Stimulated activated CD8-positive, alpha-beta memory T cell treated with anti-CD3 and anti-CD28 coated beads, Interleukin-12 subunit alpha, Interleukin-12 subunit beta, amount 100 ng/mL, for 24 hours (primary cell): Measurements from ENCODE around the gene GDPD2.
"Not testable (repeated sequence)": the region's sequence is repeated elsewhere in the genome, so short reads cannot be mapped to it uniquely, and the experiment has no call there.

Experiments
- DNase-seq: peaks from one replicate; pipeline ENCODE4 v3.0.0-alpha.2; 2020; ENCODE audit errors: extremely low read depth

Gene GDPD2

DNA sequence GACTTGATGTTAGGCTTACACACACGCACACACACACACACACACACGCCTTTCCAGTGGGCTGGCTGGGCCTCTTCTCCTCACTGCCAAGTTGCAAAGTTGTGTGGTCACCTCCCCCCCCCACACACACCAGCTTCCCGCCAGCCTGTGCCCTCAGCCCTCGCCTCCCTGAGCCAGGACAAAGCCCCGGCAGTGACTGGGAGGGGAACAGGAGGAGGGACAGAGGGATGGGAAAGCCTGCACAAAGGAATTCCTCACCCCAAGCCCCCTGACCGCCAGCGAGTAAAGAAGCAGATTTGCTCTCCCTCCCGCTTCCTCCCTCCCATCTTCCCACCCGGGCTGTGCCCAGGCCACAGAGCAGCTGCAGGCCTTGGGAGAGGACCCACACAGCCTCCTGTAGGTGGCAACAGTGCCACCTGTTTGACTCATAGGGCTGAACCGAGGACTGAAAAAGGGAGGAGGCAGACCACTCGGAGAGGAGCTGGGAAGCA, at the start of gene GDPD2:
Gene GDPD2 (plus strand): TSS at position 464 of the 491 bp plus-strand sequence. CDS start 1,671 bp downstream, outside the sequence.
- no peak for DNase-seq

GRCh38 chrX:70386235-70386634, 36.9 kb upstream of the GDPD2 start:
- DNase-seq = no peak

- DNase-seq = no peak
Measured at GRCh38 chrX:70398899-70399298, 24.2 kb upstream of the GDPD2 start.

DNA sequence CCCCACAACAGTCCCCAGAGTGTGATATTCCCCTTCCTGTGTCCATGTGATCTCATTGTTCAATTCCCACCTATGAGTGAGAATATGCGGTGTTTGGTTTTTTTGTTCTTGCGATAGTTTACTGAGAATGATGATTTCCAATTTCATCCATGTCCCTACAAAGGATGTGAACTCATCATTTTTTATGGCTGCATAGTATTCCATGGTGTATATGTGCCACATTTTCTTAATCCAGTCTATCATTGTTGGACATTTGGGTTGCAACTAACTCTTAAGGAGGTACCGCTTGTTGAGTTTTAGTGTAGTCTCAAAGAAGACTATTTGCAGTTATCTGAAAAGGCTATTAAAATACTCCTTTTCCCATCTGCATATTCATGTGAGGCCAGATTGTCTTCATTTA, 22.9 kb upstream of the GDPD2 start:
- DNase-seq = not testable (repeated sequence)

GRCh38 chrX:70402721-70403120, 20.4 kb upstream of the GDPD2 start:
- DNase-seq = no peak

- DNase-seq = no peak
Measured at GRCh38 chrX:70405003-70405402, 18.1 kb upstream of the GDPD2 start.

DNA sequence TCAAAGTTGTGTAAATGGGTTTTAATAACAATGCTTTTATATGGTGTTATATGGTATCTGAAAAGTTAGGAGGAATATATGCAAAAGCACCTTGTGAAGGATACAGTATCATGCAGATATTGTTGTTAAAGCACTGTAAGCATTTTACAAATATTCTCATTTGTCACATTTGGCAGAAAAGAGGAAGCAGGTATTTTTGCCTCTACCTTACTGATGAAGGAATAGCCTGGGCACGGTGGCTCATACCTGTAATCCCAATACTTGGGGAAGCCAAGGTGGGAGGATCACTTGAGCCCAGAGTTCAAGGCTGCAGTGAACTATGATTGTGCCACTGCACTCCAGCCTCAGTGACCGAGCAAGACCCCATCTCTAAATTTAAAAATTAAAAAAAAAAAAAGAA, 12.2 kb upstream of the GDPD2 start:
- no peak for DNase-seq

DNA sequence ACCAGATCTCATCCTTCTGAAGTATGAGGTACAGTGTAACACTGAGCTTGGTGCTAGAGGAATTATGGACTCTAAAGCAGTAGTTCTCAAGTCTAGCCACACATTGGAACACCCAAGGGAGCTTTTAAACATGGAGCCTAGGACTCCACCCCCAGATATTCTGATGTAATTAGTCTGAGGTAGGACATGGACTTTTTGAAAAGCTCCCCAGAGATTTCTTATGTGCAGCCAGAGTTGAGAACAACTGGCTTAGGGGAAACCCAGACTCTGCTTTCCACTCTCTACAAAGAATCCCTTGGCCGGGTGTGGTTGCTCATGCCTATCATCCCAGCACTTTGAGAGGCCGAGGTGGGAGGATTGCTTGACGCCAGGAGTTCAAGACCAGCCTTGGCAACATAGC, 11.6 kb upstream of the GDPD2 start:
- DNase-seq = no peak

- DNase-seq = no peak
Measured at GRCh38 chrX:70421618-70422017, 1.5 kb upstream of the GDPD2 start.

GRCh38 chrX:70423936-70424675, 992 bp downstream of the GDPD2 start:
- DNase-seq = no peak

- DNase-seq = no peak
Measured at GRCh38 chrX:70424801-70425200, 1.7 kb downstream of the GDPD2 start.

- DNase-seq = no peak
Measured at GRCh38 chrX:70426286-70427278, 3.5 kb downstream of the GDPD2 start.

GRCh38 chrX:70427365-70427764, 4.3 kb downstream of the GDPD2 start:
- no peak for DNase-seq

DNA sequence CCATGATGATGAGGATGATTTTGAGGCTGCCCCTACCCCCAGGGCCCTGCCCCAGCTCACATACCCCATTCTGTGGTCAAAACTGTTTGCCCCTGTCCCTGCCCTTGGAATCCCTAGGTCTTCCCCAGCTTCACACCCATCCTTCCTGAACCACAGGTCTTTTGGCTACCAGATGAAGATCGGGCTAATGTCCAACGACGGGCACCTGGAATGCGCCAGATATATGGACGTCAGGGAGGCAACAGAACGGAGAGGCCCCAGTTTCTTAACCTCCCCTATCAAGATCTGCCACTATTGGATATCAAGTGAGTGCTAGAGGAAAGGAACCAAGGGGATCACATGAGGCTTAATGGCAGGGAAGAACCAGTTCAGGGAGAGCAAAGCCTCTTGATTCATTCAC, 6.6 kb downstream of the GDPD2 start:
- DNase-seq = no peak

GRCh38 chrX:70432936-70433847, 10.1 kb downstream of the GDPD2 start:
- DNase-seq = no peak

DNA sequence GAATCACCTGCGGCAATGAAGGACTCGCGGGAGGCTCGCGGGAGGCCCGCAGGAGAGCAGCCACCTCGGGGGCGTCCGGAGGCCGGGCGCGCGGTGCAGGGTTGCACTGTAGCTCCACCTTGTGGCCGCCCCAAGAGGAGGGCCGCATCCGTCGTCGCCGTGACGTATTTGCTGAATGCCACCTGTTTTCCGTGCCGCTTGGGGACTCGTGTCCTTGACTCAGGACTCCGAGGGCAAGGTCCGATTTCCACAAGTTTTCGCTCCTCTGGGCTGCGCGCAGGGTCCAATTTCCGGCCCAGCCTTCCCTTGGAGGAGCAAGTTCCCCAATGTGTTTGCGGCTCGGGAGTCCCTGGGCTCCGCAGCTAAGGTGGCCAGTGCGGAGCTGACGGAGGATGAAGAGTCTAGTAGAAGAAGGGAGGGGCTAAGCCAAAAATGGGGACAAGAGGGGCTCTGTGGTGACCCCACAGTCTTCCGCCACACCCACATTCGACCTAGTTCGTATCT, 10.8 kb downstream of the GDPD2 start:
- peak; percentile 27 for DNase-seq

DNA sequence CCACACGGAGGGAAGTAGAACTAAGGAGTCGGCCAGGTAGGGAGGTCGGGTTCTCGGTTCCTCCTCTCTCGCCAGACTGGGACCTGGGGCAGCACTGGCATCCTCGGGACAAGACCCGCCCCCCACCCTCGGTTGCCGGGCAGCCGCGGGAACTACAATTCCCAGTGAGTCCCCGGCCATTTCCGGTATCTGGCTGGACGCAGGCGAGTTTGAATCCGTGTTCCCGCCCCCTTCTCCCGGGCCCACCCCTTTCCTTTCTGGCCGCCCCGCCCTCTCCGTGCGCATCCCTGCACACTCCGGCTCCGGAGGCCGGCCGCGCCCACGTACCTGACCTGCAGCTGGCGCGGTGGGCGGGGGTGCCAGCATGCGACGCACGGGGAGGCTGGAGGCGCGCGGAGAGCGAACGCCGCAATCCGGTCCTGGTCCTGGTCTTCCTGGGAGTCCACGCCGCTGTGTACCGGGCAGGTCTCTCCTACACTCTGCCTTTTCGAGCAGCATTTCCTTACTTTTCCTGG, 11.3 kb downstream of the GDPD2 start:
- peak; percentile 33 for DNase-seq

- DNase-seq = no peak
Measured at GRCh38 chrX:70434914-70435586, 11.9 kb downstream of the GDPD2 start.

DNA sequence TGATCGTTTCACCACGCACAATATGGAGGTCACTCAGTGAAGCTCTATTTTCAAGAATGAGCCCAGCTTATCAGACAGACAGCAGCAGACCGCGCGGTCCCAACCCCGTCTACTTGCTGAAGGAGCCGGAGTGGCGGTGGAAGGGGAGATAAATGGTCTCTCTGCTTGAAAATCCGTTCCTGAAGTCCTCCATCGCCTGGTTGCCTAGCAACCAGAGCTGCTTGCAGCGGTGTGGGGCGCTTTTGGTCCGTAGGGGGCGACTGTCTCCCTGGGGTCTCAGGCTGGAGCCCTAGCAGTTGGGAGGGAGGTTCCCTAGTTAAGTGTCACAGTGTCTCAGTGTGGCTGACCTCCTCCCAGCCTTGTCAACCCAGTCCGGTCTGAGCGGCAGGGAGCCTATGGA, 13.2 kb downstream of the GDPD2 start:
- DNase-seq = no peak

GRCh38 chrX:70437011-70437410, 13.9 kb downstream of the GDPD2 start:
- DNase-seq = no peak
